SK-N-MC (cell line): Measurements from ENCODE around the gene CENPU.

Experiments
- EZH2 ChIP-seq: fragments of 200-600 bp; sonication (generic); IDR thresholded peaks from one replicate; pipeline ENCODE4 v1.6.1; 2017; ENCODE audit warnings: antibody characterized with exemption
- FOXP2 ChIP-seq: optimal IDR thresholded peaks from 2 replicates; pipeline ENCODE3; 2011; ENCODE audit warnings: mild to moderate bottlenecking, moderate library complexity; ENCODE audit not compliant: insufficient read depth; ENCODE audit errors: extremely low read length, control extremely low read depth

DNA sequence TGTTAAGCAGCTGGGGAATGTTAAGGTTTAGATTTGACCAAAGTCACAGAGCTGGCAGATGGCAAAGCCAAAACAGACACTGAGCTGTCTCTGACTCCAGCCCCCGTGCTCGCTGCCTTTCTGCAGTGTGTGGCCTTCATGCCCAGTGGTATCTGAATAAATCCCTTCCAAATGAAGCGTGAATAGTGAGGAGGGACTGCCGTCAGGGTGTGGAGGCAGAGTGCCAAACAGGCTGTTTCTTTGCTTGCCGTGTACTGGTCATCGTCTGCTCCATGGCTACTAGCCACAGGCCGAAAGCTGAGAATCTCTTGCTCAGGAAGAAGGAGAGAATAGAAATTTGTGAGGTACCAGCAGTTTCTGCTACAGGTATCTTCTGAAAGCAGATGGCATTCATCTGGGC, 64.6 kb downstream of the CENPU start:
- no peak for TF ChIP-seq EZH2
- no peak for TF ChIP-seq FOXP2
